Loucy (cell line): ENCODE data around the gene SIKE1.

Source experiments
- EZH2phosphoT487 ChIP-seq: fragments of 200-600 bp; IDR thresholded peaks from 2 replicates; pipeline ENCODE4 v1.6.1; 2018; ENCODE audit warnings: antibody characterized with exemption, mild to moderate bottlenecking, moderate library complexity, borderline replicate concordance
- TF ChIP-seq, protein P1 (sequence below): fragments of 200-600 bp; sonication (generic); conservative IDR thresholded peaks from 2 replicates; pipeline ENCODE4 v1.5.1; 2014; ENCODE audit warnings: mild to moderate bottlenecking, antibody characterized with exemption, low read length

DNA sequence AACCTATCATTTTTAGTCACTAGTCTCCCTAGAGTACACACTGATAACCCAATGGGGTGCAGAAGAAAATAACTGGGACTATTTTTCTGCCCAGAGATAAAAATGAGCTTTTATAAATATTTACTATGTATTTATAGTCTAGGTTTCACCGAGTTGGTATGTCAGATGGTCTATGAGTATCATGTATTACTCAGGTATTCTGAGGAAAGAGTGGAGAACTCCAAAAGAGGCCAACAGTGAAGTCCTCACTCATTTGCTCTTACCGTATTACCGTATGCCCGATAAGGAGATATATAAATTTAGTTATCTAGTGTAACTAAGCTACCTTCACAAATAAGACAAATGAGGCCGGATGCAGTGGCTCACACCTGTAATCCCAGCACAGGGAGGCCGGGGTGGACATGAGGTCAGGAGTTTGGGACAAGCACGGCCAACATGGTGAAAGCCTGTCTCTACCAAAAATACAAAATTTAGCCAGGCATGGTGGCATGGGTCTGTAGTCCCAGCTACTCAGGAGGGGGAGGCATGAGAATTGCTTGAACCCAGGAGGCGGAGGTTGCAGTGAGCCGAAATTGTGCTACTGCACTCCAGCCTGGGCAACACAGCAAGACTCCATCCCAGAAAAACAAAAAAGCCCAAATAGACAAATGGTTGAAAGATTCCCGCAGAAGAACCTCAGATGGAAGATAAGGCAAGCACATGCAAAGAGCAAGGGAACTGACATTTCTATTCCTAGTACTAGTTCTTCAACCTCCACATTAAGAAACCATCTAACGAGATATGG, 38.3 kb downstream of the SIKE1 start:
- no peak for TF ChIP-seq EZH2phosphoT487
- TF ChIP-seq, protein P1, sequence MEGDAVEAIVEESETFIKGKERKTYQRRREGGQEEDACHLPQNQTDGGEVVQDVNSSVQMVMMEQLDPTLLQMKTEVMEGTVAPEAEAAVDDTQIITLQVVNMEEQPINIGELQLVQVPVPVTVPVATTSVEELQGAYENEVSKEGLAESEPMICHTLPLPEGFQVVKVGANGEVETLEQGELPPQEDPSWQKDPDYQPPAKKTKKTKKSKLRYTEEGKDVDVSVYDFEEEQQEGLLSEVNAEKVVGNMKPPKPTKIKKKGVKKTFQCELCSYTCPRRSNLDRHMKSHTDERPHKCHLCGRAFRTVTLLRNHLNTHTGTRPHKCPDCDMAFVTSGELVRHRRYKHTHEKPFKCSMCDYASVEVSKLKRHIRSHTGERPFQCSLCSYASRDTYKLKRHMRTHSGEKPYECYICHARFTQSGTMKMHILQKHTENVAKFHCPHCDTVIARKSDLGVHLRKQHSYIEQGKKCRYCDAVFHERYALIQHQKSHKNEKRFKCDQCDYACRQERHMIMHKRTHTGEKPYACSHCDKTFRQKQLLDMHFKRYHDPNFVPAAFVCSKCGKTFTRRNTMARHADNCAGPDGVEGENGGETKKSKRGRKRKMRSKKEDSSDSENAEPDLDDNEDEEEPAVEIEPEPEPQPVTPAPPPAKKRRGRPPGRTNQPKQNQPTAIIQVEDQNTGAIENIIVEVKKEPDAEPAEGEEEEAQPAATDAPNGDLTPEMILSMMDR = no peak
